ENCODE results near the gene TBC1D32. TPM values are rescaled to one million over a fixed set of nuclear protein-coding genes. Genes with fewer than 3 reads are reported as not detected.

TBC1D32 gene
- total and polyA plus RNA-seq, 8 donors = 6.6 to 22.2 (median 15.9) TPM

GRCh38 chr6:121349596-121349995 is 15.3 kb upstream of the TBC1D32 start:
- ATAC-seq = no peak
- Histone ChIP-seq H3K4me1 (no peaks in the 10 kb centered on the region), H3K9me3 (no peaks in the 10 kb centered on the region), H3K27ac (no peak overlapping the region), H3K36me3 (no peaks in the 10 kb centered on the region), H3K4me3 (no peak overlapping the region), H3K27me3 (peaks cover 0 to 14% of the 10 kb centered on the region in 2 donors)
- intact Hi-C loops (cut with DNase I) = no loop called here
- TF ChIP-seq, protein P1, sequence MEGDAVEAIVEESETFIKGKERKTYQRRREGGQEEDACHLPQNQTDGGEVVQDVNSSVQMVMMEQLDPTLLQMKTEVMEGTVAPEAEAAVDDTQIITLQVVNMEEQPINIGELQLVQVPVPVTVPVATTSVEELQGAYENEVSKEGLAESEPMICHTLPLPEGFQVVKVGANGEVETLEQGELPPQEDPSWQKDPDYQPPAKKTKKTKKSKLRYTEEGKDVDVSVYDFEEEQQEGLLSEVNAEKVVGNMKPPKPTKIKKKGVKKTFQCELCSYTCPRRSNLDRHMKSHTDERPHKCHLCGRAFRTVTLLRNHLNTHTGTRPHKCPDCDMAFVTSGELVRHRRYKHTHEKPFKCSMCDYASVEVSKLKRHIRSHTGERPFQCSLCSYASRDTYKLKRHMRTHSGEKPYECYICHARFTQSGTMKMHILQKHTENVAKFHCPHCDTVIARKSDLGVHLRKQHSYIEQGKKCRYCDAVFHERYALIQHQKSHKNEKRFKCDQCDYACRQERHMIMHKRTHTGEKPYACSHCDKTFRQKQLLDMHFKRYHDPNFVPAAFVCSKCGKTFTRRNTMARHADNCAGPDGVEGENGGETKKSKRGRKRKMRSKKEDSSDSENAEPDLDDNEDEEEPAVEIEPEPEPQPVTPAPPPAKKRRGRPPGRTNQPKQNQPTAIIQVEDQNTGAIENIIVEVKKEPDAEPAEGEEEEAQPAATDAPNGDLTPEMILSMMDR (IDR thresholded peaks at IDR 0.05) = no peak
- DNase-seq = no peak

DNA sequence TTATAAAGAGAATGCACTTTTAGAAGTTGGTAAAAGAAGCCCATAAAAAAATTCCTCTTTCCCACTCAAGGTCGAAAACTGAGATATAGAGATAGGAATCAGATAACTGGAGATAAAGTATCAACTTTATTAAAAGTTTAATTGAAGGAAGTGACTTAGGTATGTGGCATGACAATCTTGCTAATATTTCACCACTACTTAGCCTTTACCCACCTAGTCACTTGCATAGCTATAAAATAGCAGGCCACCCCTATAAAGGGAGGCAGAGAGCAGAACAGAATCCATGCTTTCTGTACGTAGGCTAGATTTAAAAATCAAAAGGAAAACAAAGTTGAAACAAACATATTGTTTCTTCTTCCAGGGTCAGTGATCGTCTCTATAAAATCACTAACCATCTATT is 13.2 kb upstream of the TBC1D32 start:
- intact Hi-C loops (cut with DNase I) = no loop called here
- Histone ChIP-seq H3K27ac (no peak overlapping the region), H3K4me1 (no peaks in the 10 kb centered on the region), H3K36me3 (no peaks in the 10 kb centered on the region), H3K9me3 (no peaks in the 10 kb centered on the region), H3K27me3 (no peaks in the 10 kb centered on the region), H3K4me3 (no peak overlapping the region)
- TF ChIP-seq, protein P1 (IDR thresholded peaks at IDR 0.05) = no peak
- DNase-seq = no peak
- ATAC-seq = no peak

GRCh38 chr6:121344539-121344938 is 10.3 kb upstream of the TBC1D32 start:
- no peaks in the 10 kb centered on the region for H3K4me1 ChIP-seq
- H3K9me3 ChIP-seq = no peaks in the 10 kb centered on the region
- no peak overlapping the region for H3K27ac ChIP-seq
- H3K36me3 ChIP-seq = no peaks in the 10 kb centered on the region
- TF ChIP-seq, protein P1 (IDR thresholded peaks at IDR 0.05) = no peak
- no peak overlapping the region for H3K4me3 ChIP-seq
- ATAC-seq (no peak), DNase-seq (no peak)
- H3K27me3 ChIP-seq = no peaks in the 10 kb centered on the region
- intact Hi-C loops (cut with DNase I) = no loop called here

GRCh38 chr6:121339639-121340226 is 5.5 kb upstream of the TBC1D32 start:
- H3K9me3 ChIP-seq = no peaks in the 10 kb centered on the region
- H3K4me1 ChIP-seq = peaks cover 0 to 5% of the 10 kb centered on the region in 2 donors
- no peaks in the 10 kb centered on the region for H3K27me3 ChIP-seq
- H3K36me3 ChIP-seq = no peaks in the 10 kb centered on the region
- intact Hi-C loops (cut with DNase I) = no loop called here
- DNase-seq (no peak), ATAC-seq (no peak)
- no peak overlapping the region for H3K4me3 ChIP-seq
- H3K27ac ChIP-seq = no peak overlapping the region
- TF ChIP-seq, protein P1 (IDR thresholded peaks at IDR 0.05) = no peak

GRCh38 chr6:121338956-121339355 is 4.7 kb upstream of the TBC1D32 start:
- ATAC-seq (no peak), DNase-seq (peak in 1 of 4 donors; percentile 19)
- Histone ChIP-seq H3K27me3 (no peaks in the 10 kb centered on the region), H3K9me3 (no peaks in the 10 kb centered on the region), H3K4me1 (peaks cover 0 to 5% of the 10 kb centered on the region in 2 donors), H3K27ac (no peak overlapping the region), H3K4me3 (no peak overlapping the region), H3K36me3 (no peaks in the 10 kb centered on the region)
- intact Hi-C loops (cut with DNase I) = no loop called here
- TF ChIP-seq, protein P1 (IDR thresholded peaks at IDR 0.05) = no peak
